Liver (tissue), 3 donors: ENCODE data around the gene EHBP1.

Experiments
- EGR1 ChIP-seq, 2 donors: IDR thresholded peaks; 2 replicates each; pipeline ENCODE4 v1.6.1; 2016 to 2018; ENCODE audit warnings: antibody characterized with exemption in 2 of 2, low read depth in 2 of 2
- GABPA ChIP-seq, 2 donors: IDR thresholded peaks in 1 of 2; conservative IDR thresholded peaks in 1 of 2; 2 replicates each; pipeline ENCODE4 v1.6.1; 2016; ENCODE audit warnings: antibody characterized with exemption in 2 of 2, mild to moderate bottlenecking in 1 of 2, moderate library complexity in 1 of 2
- JUND ChIP-seq, 2 donors: IDR thresholded peaks; 2 replicates each; pipeline ENCODE4 v1.6.1; 2016; ENCODE audit warnings: antibody characterized with exemption in 2 of 2
- TAF1 ChIP-seq: conservative IDR thresholded peaks from 2 replicates; pipeline ENCODE4 v1.6.1; 2016; ENCODE audit warnings: antibody characterized with exemption, mild to moderate bottlenecking
- TF ChIP-seq, protein P1 (sequence below): fragments of 150-350 bp; IDR thresholded peaks from 2 replicates; pipeline ENCODE4 v1.5.1; 2017; ENCODE audit warnings: improper control_type of control experiment, low read depth, low read length; ENCODE audit not compliant: missing input control
- TF ChIP-seq, protein P2 (sequence below): IDR thresholded peaks from 2 replicates; pipeline ENCODE4 v1.6.1; 2016; ENCODE audit warnings: antibody characterized with exemption
- TF ChIP-seq, protein P3 (sequence below): IDR thresholded peaks from 2 replicates; pipeline ENCODE4 v1.6.1; 2016; ENCODE audit warnings: antibody characterized with exemption, mild to moderate bottlenecking
- donor health status: healthy.
- donor health status: healthy.

DNA sequence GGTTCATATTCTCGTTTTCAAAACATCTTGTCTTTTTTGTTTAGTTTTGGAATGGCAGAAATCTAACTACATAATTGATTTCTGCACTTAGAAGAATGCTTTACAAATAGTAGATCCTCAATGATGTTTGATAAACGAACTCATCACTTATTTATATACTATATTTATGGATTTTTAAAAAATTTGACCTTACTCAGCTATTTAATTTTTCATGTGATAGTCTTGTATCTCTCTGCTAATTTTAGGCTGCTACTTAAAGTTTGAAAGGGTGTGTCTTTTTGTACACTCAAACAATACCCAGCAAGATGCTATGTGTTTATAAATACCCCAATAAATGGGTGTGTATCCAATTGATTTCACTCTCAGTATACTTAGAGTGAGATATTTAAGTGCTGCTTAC lies 86.9 kb downstream of the EHBP1 start:
- no peak for TF ChIP-seq GABPA (IDR thresholded peaks at IDR 0.05 in 1 of 2, conservative IDR thresholded peaks at IDR 0.05 in 1 of 2)
- TF ChIP-seq JUND (IDR thresholded peaks at IDR 0.05) = no peak
- TF ChIP-seq, protein P1, sequence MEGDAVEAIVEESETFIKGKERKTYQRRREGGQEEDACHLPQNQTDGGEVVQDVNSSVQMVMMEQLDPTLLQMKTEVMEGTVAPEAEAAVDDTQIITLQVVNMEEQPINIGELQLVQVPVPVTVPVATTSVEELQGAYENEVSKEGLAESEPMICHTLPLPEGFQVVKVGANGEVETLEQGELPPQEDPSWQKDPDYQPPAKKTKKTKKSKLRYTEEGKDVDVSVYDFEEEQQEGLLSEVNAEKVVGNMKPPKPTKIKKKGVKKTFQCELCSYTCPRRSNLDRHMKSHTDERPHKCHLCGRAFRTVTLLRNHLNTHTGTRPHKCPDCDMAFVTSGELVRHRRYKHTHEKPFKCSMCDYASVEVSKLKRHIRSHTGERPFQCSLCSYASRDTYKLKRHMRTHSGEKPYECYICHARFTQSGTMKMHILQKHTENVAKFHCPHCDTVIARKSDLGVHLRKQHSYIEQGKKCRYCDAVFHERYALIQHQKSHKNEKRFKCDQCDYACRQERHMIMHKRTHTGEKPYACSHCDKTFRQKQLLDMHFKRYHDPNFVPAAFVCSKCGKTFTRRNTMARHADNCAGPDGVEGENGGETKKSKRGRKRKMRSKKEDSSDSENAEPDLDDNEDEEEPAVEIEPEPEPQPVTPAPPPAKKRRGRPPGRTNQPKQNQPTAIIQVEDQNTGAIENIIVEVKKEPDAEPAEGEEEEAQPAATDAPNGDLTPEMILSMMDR = no peak
- TF ChIP-seq, protein P2, sequence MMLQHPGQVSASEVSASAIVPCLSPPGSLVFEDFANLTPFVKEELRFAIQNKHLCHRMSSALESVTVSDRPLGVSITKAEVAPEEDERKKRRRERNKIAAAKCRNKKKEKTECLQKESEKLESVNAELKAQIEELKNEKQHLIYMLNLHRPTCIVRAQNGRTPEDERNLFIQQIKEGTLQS = no peak
- TF ChIP-seq TAF1 = no peak
- no peak for TF ChIP-seq EGR1 (IDR thresholded peaks at IDR 0.05; ENCODE audit: low read depth in 2 of 2)
- TF ChIP-seq, protein P3, sequence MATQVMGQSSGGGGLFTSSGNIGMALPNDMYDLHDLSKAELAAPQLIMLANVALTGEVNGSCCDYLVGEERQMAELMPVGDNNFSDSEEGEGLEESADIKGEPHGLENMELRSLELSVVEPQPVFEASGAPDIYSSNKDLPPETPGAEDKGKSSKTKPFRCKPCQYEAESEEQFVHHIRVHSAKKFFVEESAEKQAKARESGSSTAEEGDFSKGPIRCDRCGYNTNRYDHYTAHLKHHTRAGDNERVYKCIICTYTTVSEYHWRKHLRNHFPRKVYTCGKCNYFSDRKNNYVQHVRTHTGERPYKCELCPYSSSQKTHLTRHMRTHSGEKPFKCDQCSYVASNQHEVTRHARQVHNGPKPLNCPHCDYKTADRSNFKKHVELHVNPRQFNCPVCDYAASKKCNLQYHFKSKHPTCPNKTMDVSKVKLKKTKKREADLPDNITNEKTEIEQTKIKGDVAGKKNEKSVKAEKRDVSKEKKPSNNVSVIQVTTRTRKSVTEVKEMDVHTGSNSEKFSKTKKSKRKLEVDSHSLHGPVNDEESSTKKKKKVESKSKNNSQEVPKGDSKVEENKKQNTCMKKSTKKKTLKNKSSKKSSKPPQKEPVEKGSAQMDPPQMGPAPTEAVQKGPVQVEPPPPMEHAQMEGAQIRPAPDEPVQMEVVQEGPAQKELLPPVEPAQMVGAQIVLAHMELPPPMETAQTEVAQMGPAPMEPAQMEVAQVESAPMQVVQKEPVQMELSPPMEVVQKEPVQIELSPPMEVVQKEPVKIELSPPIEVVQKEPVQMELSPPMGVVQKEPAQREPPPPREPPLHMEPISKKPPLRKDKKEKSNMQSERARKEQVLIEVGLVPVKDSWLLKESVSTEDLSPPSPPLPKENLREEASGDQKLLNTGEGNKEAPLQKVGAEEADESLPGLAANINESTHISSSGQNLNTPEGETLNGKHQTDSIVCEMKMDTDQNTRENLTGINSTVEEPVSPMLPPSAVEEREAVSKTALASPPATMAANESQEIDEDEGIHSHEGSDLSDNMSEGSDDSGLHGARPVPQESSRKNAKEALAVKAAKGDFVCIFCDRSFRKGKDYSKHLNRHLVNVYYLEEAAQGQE = no peak
